GM18909 (cell line): ENCODE measurements around the gene PELI3.
"Not testable (repeated sequence)": the region's sequence is repeated elsewhere in the genome, so short reads cannot be mapped to it uniquely, and the experiment has no call there.

Experiments
- ATAC-seq: cut with Tn5 transposase; IDR thresholded peaks from one replicate; pipeline ENCODE4 v1.9.1; 2021; ENCODE audit warnings: mild to moderate bottlenecking; ENCODE audit not compliant: unreplicated experiment, poor library complexity

Gene PELI3

DNA sequence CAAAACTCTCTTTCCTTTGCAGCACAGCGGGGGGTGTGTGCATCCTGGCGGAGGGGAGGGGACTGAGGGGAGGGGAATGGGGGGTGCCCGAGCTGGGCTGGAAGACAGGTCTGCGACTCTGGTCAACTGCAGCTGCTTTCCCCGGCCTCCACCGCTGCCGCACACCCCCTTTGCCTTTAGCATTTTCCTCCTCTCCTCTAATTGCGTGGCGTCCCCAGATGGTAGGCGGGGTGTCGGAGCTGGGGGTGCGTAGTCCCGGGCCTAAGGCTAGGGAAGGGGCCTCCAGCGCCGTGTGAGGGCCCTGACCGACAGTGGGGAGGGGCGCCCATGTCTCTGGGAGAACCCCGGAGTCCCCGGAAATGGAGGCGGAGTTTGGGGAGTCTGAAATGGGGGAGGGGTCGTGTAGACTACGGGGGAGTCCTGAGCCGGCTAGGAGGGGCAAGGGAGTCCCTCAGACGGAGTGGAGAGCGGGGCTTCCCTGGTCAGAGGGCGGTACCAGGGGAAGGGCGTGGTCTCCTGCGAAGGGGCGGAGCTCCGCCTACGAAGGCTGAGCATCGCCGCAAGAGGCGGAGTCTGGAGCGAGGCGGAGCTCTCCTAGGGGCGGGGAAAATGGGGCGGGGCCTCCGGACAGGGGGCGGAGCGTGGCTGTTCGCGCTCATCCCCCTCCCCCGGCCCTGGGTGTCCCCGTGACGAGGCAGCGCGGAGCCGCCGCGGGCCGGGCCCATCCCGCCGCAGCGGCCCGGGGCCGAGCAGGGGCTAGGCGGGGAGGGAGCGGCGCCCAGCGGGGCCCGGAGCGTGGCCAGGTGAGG, at the start of gene PELI3:
Gene PELI3, plus strand, starts transcription at position 681 of the 809 bp plus-strand sequence. CDS start 1,224 bp downstream, outside the sequence.
- peak; percentile 85 for ATAC-seq

DNA sequence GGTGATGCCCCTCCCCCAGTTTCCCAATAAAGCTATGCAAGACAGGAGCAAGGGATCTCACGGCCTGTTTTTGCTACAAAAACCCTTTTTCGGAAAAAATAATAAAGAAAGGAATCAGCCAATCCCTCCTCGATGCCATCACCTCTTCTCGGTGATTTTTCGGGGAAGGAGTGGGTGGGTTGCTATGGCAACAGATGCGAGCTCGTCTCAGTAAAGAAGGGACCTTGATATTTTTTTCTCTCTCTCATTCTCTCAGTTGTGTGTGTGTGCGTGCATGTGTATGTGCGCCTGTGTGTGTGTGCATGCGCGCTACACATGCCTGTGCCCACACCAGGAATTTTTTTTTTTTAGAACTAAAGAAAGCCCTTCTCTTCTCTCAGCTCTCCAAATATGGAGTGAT, 49.7 kb upstream of the PELI3 start:
- no peak for ATAC-seq

DNA sequence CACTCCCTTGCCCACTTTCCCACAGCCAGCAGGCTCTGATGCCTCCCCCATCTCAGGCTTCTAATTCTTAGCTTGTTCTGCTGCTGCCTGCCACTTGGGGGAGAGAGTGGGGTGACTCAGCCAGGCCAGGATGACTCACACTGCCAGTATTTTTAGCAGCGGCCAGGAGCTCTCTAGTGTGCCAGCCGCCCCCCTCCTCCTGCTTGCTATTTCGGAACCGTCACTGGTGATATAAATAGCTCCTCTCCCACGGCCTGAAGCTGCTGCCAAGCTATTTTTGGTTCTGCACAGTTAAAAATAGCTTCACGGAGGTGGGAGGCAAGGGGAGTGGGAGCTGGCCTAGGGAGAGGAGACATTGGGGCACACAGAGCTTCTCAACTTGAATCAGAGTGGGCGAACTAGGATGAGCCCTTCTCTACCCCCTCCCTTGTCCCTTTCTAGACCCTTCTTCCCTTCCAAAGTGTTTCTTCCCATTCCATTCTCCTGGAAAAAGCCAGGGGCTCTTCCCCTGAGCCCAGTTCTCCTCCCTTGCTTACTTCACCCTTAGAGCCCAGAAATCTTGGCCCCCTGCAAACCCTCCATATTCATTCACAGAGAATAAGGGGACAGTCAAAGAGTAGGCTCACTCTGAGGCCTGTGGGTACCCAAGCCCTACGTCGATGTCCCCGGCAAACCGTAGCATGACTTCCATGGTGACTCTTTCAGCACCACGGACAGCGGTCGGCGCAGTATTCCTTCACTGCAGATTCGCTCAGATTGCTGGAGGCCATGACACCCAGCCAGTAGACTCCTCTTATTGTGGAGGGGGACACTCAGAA, 48.3 kb upstream of the PELI3 start:
- ATAC-seq = no peak

GRCh38 chr11:66418986-66419308, 47.8 kb upstream of the PELI3 start:
- no peak for ATAC-seq

DNA sequence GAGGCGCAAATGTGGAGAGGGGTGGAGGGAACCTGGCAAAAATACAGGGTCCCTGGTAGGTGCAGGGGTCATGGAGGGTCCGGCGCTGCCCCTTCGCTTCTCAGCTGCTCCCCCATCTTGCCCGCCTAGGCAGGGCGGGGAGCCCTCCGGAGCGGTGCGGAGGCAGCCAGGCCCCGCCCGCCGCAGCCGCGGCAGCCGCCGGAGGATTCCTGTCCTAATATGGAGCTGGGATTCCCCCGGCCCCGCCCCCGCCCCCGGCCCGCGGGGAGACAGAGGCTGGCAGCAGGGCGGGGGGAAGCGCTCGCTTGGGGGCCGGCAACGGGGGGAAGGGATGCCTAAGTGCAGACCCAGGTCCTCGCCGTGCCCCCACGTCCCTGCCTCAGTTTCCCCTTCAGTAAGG, 46.9 kb upstream of the PELI3 start:
- ATAC-seq = no peak

DNA sequence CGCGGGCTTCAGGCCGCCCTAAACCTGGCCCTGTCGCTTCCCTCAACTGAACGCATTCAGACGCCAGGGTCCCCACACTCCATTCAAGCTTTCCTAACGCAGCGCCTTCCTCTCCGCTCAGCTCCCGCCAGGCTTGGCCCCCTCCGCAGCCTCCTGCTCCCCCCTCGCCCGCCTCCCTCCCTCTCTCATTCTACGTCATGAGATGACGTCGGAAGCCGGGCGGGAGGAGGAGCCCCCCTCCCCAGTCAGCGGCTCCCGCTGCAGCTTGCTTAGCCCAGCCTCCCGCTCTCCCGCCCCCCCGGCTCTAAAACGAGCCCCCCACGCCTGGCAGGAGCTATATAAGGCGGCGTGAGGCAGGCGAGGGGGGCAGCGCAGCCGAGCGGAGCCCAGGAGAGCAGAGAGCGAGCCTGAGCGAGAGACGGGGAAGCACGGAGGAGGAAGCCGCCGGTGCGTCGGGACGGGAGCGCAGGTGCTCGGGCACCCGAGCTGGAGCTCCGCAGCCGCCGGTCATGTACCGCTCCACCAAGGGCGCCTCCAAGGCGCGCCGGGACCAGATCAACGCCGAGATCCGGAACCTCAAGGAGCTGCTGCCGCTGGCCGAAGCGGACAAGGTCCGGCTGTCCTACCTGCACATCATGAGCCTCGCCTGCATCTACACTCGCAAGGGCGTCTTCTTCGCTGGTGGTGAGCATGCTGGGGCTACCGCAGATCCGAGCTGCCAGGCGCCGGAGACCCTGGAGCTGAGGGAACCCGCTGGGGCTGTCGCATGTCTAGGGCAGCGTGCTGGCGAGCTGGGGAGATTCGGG, 45.8 kb upstream of the PELI3 start, which contains the start of gene NPAS4:
Gene NPAS4, plus strand, starts transcription at position 365 of the 806 bp plus-strand sequence. Its CDS starts 145 bp downstream, at position 510.
- no peak for ATAC-seq

GRCh38 chr11:66421492-66422205, 45.1 kb upstream of the PELI3 start:
- no peak for ATAC-seq

DNA sequence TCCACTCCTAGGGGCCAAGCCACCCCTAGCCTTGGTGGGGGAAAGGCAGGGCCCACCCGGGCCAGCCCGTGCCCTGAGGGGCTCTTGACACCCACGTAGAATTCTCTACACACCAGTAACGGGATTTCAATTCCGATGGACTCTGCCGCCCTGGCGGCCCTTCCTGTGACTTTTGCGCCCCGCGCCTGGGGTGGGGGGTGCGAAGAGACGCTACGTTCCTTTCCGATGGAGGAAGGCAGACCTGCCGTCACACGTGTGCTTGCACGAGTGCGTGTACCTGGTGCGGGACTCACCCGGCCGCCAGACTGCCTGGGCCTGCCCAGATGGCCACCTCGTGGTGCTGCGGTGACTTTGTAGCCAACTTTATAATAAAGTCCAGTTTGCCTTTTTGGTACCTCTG, 40.4 kb upstream of the PELI3 start:
- ATAC-seq = no peak

GRCh38 chr11:66428933-66429332, 37.8 kb upstream of the PELI3 start:
- ATAC-seq = no peak

DNA sequence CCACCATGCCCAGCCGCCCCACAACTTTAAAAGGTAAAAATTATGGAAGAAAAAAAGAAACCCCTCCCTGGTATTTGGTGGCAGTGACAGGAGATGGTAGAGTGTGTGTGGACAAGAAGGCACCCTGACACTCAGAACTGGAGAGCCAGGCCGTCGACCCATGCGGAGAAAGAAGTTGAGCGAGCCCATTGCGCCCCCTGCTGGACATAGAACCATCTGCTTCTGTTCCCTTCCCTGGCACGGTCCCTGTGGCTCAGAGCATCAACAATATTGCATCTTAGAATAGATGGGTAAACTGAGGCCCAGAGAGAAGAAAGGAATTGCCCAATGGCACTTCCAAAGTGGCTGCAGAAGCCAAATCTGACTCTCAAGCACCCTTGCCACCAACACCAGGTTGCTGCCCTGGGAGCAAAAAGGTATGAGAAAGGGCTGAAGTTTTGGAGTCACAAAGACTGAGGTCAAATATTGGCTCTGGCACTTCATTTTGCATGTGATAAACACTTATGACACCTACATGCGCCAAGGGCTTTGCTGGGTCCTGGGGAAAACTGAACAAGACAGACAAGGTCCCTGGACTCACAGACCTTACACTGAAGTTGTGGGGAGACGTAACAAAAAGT, 36.6 kb upstream of the PELI3 start:
- no peak for ATAC-seq

DNA sequence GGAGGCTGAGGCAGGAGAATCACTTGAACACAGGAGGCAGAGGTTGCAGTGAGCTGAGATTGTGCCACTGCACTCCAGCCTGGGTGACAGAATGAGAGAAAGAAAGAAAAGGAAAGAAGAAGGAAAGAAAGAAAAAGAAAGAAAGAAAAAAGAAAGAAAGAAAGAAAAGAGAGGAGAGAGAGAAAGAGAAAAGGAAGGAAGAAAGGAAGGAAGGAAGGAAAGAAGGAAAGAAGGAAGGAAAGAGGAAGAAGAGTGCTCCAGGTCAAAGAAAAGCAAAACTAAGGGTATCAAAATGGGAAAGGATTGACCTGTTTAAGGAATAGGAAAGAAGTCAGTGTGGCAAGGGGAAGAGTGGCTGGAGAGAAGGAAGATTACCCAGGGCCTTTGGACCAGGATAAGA, 35.4 kb upstream of the PELI3 start:
- ATAC-seq = not testable (repeated sequence)

GRCh38 chr11:66431871-66432329, 34.8 kb upstream of the PELI3 start:
- ATAC-seq = not testable (repeated sequence)

- no peak for ATAC-seq
Measured at GRCh38 chr11:66432597-66432996, 34.1 kb upstream of the PELI3 start.

DNA sequence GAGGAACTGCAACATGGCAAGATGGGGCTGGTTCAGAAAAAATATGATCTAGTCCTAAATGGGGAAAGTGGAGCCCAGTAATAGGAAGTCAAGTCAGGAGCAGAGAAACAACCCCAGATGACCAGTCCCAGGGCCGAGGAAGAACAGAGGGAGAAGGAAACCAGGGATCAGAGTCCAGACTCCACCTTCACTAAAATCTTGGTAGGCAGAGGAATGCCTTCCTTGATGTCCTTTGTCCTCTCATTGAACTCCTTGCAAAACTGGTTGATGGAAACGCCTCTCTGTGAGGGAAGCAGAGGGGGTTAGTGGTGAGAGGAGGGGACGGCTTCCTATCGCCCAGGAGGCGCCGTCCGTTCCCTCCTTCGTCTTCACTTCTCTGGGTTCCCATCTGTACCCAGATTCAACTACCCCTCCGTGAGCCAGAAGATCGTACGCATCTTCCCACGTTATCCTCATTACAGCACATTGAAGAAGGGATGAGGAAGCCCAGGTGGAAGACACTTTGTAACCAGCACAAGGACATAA, 28.7 kb upstream of the PELI3 start:
- ATAC-seq = no peak

GRCh38 chr11:66438504-66439466, 27.9 kb upstream of the PELI3 start, which contains the start of gene MRPL11:
Gene MRPL11, minus strand, starts transcription at chr11:66438848. Its CDS starts 94 bp downstream, at chr11:66438754.
- peak; percentile 93 for ATAC-seq

- ATAC-seq = not testable (repeated sequence)
Measured at GRCh38 chr11:66440101-66440939, 26.4 kb upstream of the PELI3 start.

- not testable (repeated sequence) for ATAC-seq
Measured at GRCh38 chr11:66440940-66441282, 25.8 kb upstream of the PELI3 start.
